Central memory CD4-positive, alpha-beta T cell (primary cell): ENCODE data around the gene KATNAL2.
A peak's percentile ranks its signal among the peaks of the same experiment; 100 is the strongest.

Source experiments
- DNase-seq: peaks from one replicate; pipeline ENCODE4 v3.0.0; 2022

Gene KATNAL2

GRCh38 chr18:47035156-47035671 lies 117.8 kb downstream of the KATNAL2 start, which contains the start of gene ELOA2:
Gene ELOA2 (minus strand): TSS chr18:47035621. CDS start chr18:47035264, 357 bp downstream.
- DNase-seq, result no peak

GRCh38 chr18:47036298-47036874 lies 119.0 kb downstream of the KATNAL2 start:
- no peak for DNase-seq

DNA sequence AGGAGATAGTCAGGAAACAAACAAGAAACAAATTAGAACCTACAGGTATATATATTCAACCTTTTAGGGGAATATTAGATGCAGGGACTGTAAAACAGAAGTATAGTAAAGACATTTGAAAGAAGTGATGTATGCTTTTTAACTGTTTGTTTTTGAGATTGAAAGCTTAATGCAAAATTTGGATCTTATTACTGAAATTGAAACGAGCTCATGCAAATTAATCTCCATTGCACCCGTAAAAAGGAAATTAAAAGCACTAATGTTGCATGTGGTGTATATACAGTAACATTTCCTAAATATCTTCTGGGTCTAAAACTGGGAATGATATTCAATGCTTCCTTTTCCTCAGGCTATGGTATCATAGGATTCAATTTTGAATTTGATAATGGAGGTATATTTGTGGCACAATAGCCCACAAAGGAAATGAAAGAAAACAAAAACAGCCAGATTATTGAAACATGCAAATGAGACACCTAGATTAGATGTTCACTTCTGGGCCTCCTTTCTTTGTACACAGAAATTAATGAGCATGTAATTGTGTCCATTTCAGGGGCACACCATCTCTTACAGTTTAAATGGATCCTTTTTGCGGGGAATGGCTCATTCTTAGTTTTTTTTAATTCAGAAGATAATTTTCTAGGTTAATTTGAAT lies 119.7 kb downstream of the KATNAL2 start:
- no peak for DNase-seq

DNA sequence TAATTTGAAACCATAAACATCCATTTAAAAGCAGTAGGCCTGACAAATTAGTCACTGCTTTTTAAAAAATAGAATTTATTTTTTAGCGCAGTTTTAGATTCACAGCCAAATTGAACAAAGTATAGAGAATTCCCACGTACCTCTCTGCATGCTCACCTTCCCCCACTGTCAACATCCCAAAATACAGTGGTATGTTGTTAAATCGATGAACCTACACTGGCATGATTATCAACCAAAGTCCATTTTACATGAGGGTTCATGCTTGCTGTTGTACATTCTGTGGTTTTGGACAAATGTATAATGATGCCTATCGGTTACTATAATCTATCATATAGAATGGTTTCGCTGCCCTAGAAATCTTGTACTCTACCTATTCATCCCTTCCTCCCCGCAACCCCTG lies 123.6 kb downstream of the KATNAL2 start:
- no peak for DNase-seq

GRCh38 chr18:47050468-47050867 lies 133.1 kb downstream of the KATNAL2 start:
- DNase-seq, result peak; percentile 6

- DNase-seq, result no peak
Measured at GRCh38 chr18:47054369-47054768, 137.0 kb downstream of the KATNAL2 start.

GRCh38 chr18:47062471-47062870 lies 145.1 kb downstream of the KATNAL2 start:
- DNase-seq, result no peak

- no peak for DNase-seq
Measured at GRCh38 chr18:47063096-47063495, 145.7 kb downstream of the KATNAL2 start.

DNA sequence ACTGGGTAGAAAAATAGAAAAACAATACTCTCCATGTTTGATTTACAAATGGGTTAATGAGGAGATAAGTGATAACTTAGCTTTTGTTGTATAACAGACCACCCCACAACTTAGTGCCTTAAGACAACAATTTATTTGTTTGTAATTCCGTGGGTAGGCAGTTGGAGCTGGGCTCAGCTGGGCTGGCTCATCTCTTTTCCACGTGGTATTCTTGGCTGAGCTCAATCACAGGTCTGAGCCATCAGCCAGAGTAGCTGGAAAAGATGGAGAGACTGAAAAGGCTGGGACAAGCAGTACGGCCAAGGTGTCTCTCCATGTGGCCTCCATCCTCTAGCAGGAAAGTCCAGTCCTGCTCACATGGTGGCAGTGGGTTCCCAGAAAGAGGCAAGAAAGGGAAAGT lies 150.2 kb downstream of the KATNAL2 start:
- DNase-seq, result no peak

- DNase-seq, result no peak
Measured at GRCh38 chr18:47075098-47075883, 157.9 kb downstream of the KATNAL2 start.

GRCh38 chr18:47077111-47077510 lies 159.7 kb downstream of the KATNAL2 start:
- DNase-seq, result no peak

- DNase-seq, result no peak
Measured at GRCh38 chr18:47080872-47081271, 163.5 kb downstream of the KATNAL2 start.

- DNase-seq, result no peak
Measured at GRCh38 chr18:47081578-47081977, 164.2 kb downstream of the KATNAL2 start.

GRCh38 chr18:47087676-47088075 lies 170.3 kb downstream of the KATNAL2 start:
- no peak for DNase-seq

DNA sequence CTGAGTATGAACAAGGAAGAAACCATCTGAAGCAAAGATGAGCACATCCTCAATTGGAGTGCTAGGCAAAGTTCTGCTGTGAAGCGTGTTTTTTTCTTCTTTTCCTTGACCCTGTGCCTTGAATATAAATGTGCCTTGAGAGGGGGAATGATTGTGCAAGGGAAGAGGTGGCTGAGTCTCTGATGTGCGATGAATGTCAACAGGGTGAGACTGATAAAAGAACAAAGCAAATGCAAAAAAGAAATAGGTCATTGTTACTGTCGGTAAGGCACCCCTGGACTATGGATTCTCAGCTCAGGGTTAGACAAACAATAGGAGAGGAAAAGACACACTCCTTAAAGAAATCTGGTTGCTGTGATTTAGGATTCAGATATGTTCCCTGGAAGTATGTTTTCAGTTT lies 178.4 kb downstream of the KATNAL2 start:
- no peak for DNase-seq

DNA sequence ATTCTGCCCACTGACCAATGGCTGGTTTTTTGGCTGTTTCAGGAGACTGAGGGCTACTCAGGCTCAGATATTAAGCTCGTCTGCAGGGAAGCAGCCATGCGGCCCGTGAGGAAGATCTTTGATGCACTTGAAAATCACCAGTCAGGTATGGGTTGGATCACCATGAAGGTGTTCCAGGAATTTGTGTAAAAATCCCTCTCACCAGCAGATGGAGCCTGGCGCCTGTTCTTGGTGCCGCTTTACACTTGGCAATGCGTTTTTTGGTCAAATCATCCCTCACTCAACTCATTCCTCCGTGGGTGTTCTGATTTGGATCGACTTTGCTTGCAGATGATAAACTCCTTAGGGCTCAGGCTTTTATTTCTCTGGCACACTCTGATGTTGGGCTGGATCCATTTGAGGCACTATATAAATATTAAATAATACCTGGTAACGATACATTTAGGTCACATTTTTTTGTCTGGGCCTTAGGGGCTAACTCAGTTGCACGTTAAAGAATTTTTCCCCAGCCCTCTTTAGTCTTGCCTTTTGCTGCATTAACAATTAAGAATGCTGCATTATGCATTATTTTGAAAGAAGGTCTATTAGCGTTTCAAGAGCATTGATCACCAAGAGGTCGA lies 182.9 kb downstream of the KATNAL2 start:
- DNase-seq, result peak; percentile 35

DNA sequence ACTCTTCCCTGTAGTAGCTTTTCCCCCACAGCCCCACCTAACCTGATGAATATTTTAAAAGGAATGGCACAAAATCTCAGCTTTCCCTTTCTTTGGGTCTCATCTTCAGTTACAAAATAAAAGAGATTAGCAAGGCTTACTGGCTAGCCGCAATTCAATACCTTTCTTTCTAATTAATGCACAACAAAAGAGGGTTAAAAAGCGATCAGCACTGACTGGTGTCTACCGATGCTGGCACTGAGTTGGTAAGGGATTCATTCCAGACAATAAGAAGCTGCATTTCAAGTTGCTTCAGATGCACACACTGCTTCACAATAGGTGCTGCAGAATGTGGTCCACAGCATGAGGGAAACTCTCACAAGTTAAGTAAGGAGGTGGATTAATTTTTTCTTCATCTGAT lies 191.0 kb downstream of the KATNAL2 start:
- DNase-seq, result no peak

GRCh38 chr18:47108998-47109405 lies 191.6 kb downstream of the KATNAL2 start:
- no peak for DNase-seq

GRCh38 chr18:47109720-47110119 lies 192.3 kb downstream of the KATNAL2 start:
- no peak for DNase-seq

DNA sequence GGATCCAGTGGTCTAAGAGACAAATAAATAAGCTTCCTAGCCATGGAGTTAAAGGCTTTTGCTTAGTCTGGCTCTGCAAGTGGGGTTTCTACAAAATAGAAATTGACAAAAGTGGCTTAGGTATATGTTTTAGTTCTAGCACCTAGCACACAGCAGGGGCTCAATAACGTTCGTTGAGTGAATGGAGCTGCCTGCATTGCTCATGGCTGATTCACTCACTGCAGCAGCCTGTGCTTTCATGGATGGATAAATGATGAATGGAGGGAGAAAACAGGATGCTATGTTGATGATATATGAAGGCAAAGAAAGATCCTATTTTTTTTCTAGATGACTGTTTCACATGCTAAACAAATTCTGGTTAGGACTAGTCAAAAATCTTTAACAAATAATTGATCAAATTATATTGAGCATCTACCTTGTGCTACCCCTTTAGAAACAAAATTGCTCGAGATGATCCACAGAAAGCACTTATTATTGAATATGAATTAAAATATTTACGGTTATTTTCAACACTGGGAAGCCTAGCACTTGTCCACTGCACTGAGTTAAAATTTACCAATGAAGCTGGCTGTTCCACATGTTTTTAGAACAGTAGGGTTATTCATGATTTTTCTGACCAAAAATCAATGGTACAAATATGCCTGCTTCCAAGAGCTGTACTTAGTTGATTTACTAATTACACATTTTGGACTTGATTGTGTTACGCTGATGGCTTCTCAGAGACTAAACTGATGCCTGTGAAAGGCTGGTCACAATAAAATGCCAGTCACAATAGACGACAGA lies 193.3 kb downstream of the KATNAL2 start:
- no peak for DNase-seq

- DNase-seq, result no peak
Measured at GRCh38 chr18:47113796-47114540, 196.6 kb downstream of the KATNAL2 start.

- no peak for DNase-seq
Measured at GRCh38 chr18:47115205-47115604, 197.8 kb downstream of the KATNAL2 start.
